Mesenchymal stem cell (in vitro differentiated cells and primary cell): ENCODE results near the gene ABCA4.

Experiments used
- DNase-seq: peaks from one replicate; pipeline ENCODE4 v3.0.0-alpha.2; 2013
- H2AFZ ChIP-seq: one replicate; pipeline ENCODE4 v1.6.1; 2013; ENCODE audit warnings: low read depth, mild to moderate bottlenecking, control low read depth, inconsistent platforms, low read length, moderate library complexity
- H2AK5ac ChIP-seq: 2 replicates; pipeline ENCODE4 v1.6.1; 2013; ENCODE audit warnings: low read length, moderate library complexity, mild to moderate bottlenecking, inconsistent platforms; ENCODE audit not compliant: severe bottlenecking
- H2BK120ac ChIP-seq: one replicate; pipeline ENCODE4 v1.6.1; 2013; ENCODE audit warnings: low read depth, mild to moderate bottlenecking, inconsistent platforms, low read length, moderate library complexity
- H2BK12ac ChIP-seq, 2 experiments: one replicate each; pipeline ENCODE4 v1.6.1; 2013; ENCODE audit warnings: inconsistent platforms in 2 of 2, low read length in 2 of 2, mild to moderate bottlenecking in 2 of 2, moderate library complexity in 2 of 2, control low read depth in 1 of 2
- H2BK15ac ChIP-seq: one replicate; pipeline ENCODE4 v1.6.1; 2013; ENCODE audit warnings: mild to moderate bottlenecking, low read depth, inconsistent platforms; ENCODE audit not compliant: poor library complexity, severe bottlenecking
- H2BK5ac ChIP-seq: 2 replicates; pipeline ENCODE4 v1.6.1; 2013; ENCODE audit warnings: low read depth, mild to moderate bottlenecking, low read length, control low read depth, inconsistent platforms; ENCODE audit not compliant: poor library complexity, severe bottlenecking
- H3K14ac ChIP-seq, 2 experiments: one replicate each; pipeline ENCODE4 v1.6.1; 2013; ENCODE audit warnings: inconsistent platforms in 2 of 2, low read length in 2 of 2, control low read depth in 1 of 2, mild to moderate bottlenecking in 1 of 2, moderate library complexity in 1 of 2
- H3K18ac ChIP-seq, 2 experiments: one replicate each; pipeline ENCODE4 v1.6.1; 2013; ENCODE audit warnings: inconsistent platforms in 2 of 2, low read length in 2 of 2, control low read depth in 1 of 2, low read depth in 1 of 2, mild to moderate bottlenecking in 1 of 2
- H3K23ac ChIP-seq, 2 experiments: one replicate each; pipeline ENCODE4 v1.6.1; 2013; ENCODE audit warnings: inconsistent platforms in 2 of 2, low read length in 2 of 2, mild to moderate bottlenecking in 2 of 2, moderate library complexity in 2 of 2, control low read depth in 1 of 2
- H3K27ac ChIP-seq: 2 replicates; pipeline ENCODE4 v1.5.1; 2013; ENCODE audit warnings: mild to moderate bottlenecking, moderate library complexity, low read length, control low read depth, inconsistent platforms; ENCODE audit not compliant: poor library complexity, severe bottlenecking
- H3K27me3 ChIP-seq, 2 experiments: 2 replicates each; pipeline versions ENCODE4 v1.6.1 to v1.7.0; 2013; ENCODE audit warnings: low read length in 2 of 2, mild to moderate bottlenecking in 2 of 2, moderate library complexity in 2 of 2, control low read depth in 1 of 2, inconsistent platforms in 1 of 2; ENCODE audit not compliant: control insufficient read depth in 1 of 2, insufficient read depth in 1 of 2
- H3K36me3 ChIP-seq, 2 experiments: 2 replicates each; pipeline versions ENCODE4 v1.6.1 to v1.7.0; 2013; ENCODE audit warnings: low read length in 2 of 2, control low read depth in 1 of 2, inconsistent platforms in 1 of 2, low read depth in 1 of 2, mild to moderate bottlenecking in 1 of 2; ENCODE audit not compliant: insufficient read depth in 2 of 2, control insufficient read depth in 1 of 2
- H3K4ac ChIP-seq, 2 experiments: one replicate each; pipeline ENCODE4 v1.6.1; 2013; ENCODE audit warnings: inconsistent platforms in 2 of 2, low read length in 2 of 2, mild to moderate bottlenecking in 2 of 2, moderate library complexity in 2 of 2, control low read depth in 1 of 2, low read depth in 1 of 2
- H3K4me1 ChIP-seq: 2 replicates; pipeline ENCODE4 v1.6.1; 2013; ENCODE audit warnings: low read depth, low read length, control low read depth; ENCODE audit not compliant: control insufficient read depth, insufficient read depth
- H3K4me2 ChIP-seq: 2 replicates; pipeline ENCODE4 v1.6.1; 2013; ENCODE audit warnings: low read length, mild to moderate bottlenecking, inconsistent platforms; ENCODE audit not compliant: poor library complexity, severe bottlenecking
- H3K4me3 ChIP-seq, 2 experiments: 2 replicates each; pipeline versions ENCODE4 v1.5.1 to v1.7.0; 2013; ENCODE audit warnings: low read length in 2 of 2, mild to moderate bottlenecking in 2 of 2, control low read depth in 1 of 2, low read depth in 1 of 2; ENCODE audit not compliant: insufficient read depth in 1 of 2
- H3K79me1 ChIP-seq: replicated peaks from 2 replicates; pipeline ENCODE4 v1.6.1; 2013; ENCODE audit warnings: mild to moderate bottlenecking, control low read depth, low read length, inconsistent platforms; ENCODE audit not compliant: poor library complexity, severe bottlenecking
- H3K9ac ChIP-seq: 2 replicates; pipeline ENCODE4 v1.7.0; 2013; ENCODE audit warnings: mild to moderate bottlenecking, low read length, moderate library complexity
- H3K9me3 ChIP-seq: 2 replicates; pipeline ENCODE4 v1.7.0; 2013; ENCODE audit warnings: mild to moderate bottlenecking, low read length; ENCODE audit not compliant: control insufficient read depth
- H4K8ac ChIP-seq: one replicate; pipeline ENCODE4 v1.6.1; 2013; ENCODE audit warnings: inconsistent platforms, mild to moderate bottlenecking, low read length, moderate library complexity
- H4K91ac ChIP-seq: one replicate; pipeline ENCODE4 v1.6.1; 2013; ENCODE audit warnings: mild to moderate bottlenecking, low read length, inconsistent platforms
- WGBS: methylation state at CpG from one replicate; pipeline ENCODE4 v1.1.7; 2013; ENCODE audit warnings: mixed read lengths; 5-methylcytosine and 5-hydroxymethylcytosine counted together

Gene ABCA4

DNA sequence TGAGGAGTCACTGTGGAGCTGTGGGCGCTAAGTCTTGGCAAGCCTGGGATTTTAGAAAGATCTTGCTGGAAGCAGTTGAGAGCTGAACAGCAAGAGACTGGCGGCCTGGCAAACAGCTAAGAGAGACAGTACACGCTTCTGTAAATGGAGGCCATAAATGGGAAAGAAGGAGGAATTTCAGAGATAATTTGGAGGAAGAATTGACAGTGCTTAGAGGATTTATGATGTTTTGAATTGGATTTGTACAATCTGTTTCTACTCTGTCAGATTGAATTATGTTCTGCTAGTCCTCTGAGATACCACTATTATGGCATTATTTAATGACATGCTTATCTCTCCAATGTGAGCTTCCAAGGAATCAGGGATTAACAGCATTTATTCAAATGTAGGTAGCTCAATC, 50.1 kb downstream of the ABCA4 start:
- WGBS = 77% methylated on average over 3 of the region's 3 CpGs
- H3K9ac ChIP-seq = no peak overlapping the region
- H2BK15ac ChIP-seq = no peak overlapping the region
- DNase-seq = no peak
- peak overlapping the region in 1 of 2 experiments; percentile 75 for H2BK12ac ChIP-seq
- H3K4me2 ChIP-seq = no peak overlapping the region
- H3K36me3 ChIP-seq = no peaks in the 10 kb centered on the region
- H2BK120ac ChIP-seq = no peak overlapping the region
- H3K14ac ChIP-seq = no peak overlapping the region
- no peak overlapping the region for H2AFZ ChIP-seq
- peaks cover 3% of the 10 kb centered on the region for H3K79me1 ChIP-seq
- no peak overlapping the region for H4K91ac ChIP-seq
- no peak overlapping the region for H3K4ac ChIP-seq
- no peak overlapping the region for H3K23ac ChIP-seq
- no peak overlapping the region for H3K27ac ChIP-seq
- H3K4me1 ChIP-seq = peaks cover 16% of the 10 kb centered on the region
- no peak overlapping the region for H2BK5ac ChIP-seq
- no peak overlapping the region for H3K4me3 ChIP-seq
- no peak overlapping the region for H4K8ac ChIP-seq
- H3K27me3 ChIP-seq = no peaks in the 10 kb centered on the region
- peak overlapping the region; percentile 97 for H2AK5ac ChIP-seq
- no peaks in the 10 kb centered on the region for H3K9me3 ChIP-seq
- peak overlapping the region in 1 of 2 experiments; percentile 81 for H3K18ac ChIP-seq

DNA sequence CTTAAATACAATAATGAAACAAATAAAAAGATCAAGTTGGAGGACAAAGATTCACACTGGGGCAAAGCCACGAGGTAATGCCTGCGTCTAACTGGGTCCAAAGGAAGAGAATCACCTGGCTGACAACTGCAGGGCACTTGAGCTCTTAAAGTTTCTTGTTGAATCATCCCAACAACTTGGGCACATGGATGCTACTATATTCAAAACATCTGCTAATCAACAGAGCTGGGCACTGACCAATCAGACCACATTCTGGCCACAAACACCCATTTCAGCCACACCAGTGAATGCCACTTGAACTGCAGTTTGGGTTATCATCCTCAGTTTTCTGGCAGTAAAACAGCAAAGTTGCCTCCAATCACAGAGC, 51.0 kb downstream of the ABCA4 start:
- Histone ChIP-seq H3K27ac (peak overlapping the region; percentile 95), H2BK15ac (no peak overlapping the region), H3K14ac (peak overlapping the region in 1 of 2 experiments; percentile 22), H3K36me3 (no peaks in the 10 kb centered on the region), H2AK5ac (peak overlapping the region; percentile 97), H3K4me3 (no peak overlapping the region), H4K8ac (peak overlapping the region; percentile 90), H2AFZ (no peak overlapping the region), H3K79me1 (peaks cover 3% of the 10 kb centered on the region), H2BK12ac (peak overlapping the region; percentile 75 to 76), H3K4ac (peak overlapping the region; percentile 40 to 61), H3K9me3 (no peaks in the 10 kb centered on the region), H3K4me2 (no peak overlapping the region), H3K4me1 (peaks cover 16% of the 10 kb centered on the region), H2BK5ac (peak overlapping the region; percentile 51), H4K91ac (peak overlapping the region; percentile 64), H3K9ac (no peak overlapping the region), H3K23ac (no peak overlapping the region), H2BK120ac (no peak overlapping the region), H3K18ac (peak overlapping the region; percentile 81 to 85), H3K27me3 (no peaks in the 10 kb centered on the region)
- DNase-seq = no peak
- 47% methylated on average over 2 of the region's 2 CpGs for WGBS

DNA sequence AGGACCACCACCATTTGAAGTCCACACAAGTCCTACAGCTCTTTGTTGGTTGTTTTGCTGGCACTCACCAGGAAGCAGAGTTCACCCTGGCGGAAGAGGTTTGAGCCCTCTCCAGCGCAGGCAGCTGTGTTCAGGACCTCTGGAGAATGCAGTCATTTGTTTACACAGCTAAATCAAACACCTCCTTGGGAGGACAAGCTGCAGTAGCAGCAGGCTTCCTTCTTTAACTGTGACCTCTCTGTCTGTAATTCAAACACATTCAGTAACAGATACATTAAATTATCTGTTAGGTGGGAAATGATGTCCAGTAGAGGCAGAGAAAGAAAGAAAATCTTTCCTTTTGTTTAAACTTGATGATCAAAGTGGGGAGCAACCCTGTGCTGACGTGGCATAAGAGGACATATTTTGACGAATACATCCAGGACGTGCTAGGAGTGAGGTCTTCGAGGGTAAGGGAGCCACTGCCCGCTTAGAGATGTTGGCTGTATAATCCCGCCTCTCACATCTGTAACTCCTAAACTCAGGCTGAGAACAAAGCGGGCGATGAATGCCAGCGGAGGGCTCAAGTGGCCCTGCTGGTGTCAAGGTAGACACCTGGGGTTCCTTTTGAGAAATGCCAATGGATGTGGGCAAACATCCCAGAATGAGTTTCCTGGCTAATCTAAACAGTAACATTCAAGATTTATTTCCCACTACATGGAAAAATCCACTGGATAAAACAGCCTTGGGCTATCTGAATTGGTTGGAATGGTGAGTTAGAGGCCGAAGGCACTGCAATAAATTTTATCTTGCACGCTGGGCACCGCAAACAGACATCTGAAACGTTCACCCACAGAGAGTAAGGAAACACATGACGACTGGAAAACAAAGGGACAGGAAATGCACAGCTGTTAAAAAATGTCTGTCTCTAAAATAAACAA, 51.7 kb downstream of the ABCA4 start:
- Histone ChIP-seq H2AFZ (no peak overlapping the region), H3K4me2 (no peak overlapping the region), H3K9ac (no peak overlapping the region), H3K27me3 (no peaks in the 10 kb centered on the region), H3K18ac (peak overlapping the region; percentile 46 to 67), H3K14ac (no peak overlapping the region), H3K36me3 (no peaks in the 10 kb centered on the region), H3K23ac (no peak overlapping the region), H3K79me1 (peaks cover 5% of the 10 kb centered on the region), H2BK120ac (peak overlapping the region; percentile 77), H3K27ac (peak overlapping the region; percentile 95), H2BK15ac (no peak overlapping the region), H2AK5ac (peak overlapping the region; percentile 76), H3K4me3 (no peak overlapping the region), H2BK12ac (peak overlapping the region; percentile 51 to 59), H2BK5ac (peak overlapping the region; percentile 67), H3K4me1 (peaks cover 16% of the 10 kb centered on the region), H4K8ac (peak overlapping the region; percentile 66), H3K4ac (peak overlapping the region in 1 of 2 experiments; percentile 71), H3K9me3 (no peaks in the 10 kb centered on the region), H4K91ac (peak overlapping the region; percentile 75)
- DNase-seq = peak; percentile 82
- 22% methylated on average over 10 of the region's 16 CpGs for WGBS
